ENCODE data around the gene MUC6.

The MUC6 gene

DNA sequence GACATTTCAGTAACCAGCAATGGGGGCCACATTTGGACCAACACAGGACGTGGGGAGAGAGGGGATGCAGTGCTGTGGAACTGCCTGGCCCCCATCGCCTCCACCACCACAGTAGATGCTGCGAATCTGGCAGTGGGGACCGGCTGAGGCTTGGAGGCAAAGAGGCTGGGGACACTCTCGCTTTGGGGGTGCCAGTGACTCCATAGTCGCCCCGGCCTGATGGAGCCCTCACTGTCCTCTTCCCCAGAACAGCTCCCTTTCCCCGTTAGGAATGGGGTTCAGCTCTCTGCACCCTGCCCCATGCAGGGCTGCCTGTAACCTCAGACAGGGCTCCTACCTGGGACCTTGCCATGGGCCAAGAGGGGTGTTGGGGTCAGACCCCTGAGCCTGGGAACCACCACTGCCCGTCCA is 36.3 kb upstream of the MUC6 start:
- no peak for DNase-seq

DNA sequence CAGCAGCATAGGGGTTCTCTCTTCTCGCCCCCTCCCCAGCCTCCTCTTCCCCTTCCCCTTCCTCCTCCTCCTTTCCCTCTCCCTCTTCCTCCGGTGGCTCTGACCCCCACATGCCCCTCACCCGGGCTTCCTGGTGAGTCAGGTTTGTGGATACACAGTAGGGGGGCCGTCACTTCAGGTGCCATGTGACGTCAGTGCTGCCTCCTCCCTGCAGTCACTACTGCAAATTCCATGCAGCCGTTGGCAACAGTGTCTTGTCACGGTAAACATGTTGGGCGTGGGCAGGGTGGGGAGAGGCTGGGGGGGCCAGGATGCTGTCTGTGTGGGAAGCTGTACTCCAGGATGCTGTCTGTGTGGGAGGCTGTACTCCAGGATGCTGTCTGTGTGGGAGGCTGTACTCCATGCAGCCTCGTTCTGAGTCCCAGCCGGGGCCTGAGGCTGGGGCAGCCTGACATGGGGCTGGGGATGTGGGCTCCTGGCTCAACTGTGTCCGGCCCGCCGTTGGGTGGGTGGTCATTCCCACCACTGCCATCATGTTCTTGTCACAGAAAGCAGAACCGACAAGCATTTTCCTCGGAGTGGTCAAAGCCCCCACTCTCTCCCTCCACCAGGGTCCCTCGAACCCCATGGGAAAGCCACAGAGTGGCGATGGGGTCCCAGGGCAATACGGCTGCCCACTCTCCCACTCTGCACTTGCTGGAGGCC is 35.8 kb upstream of the MUC6 start:
- no peak for DNase-seq

DNA sequence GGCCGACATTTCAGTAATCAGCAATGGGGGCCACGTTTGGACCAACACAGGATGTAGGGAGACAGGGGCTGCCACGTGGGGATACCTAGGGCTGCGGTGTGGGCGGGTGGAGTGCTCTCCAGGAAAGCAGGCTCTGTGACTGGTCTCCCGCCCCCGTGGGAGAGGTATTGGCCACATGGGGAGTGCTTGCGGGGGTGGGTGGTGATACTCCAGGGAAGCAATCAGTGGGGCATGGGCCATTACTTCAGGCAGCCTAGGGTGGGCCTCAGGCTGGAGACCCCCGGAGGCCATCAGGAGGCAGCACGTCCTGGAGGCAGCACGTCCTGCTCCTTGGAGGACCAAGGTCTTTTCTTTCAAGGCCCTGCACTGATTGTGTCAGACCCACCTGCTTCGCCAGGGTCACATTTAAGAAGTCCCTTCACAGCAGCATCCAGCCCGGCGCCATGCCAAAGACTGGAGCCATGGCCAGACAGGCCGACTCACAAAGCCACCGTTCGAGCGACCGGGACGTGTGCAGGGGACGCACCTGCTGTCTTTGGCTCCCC is 35.1 kb upstream of the MUC6 start:
- DNase-seq: no peak

DNA sequence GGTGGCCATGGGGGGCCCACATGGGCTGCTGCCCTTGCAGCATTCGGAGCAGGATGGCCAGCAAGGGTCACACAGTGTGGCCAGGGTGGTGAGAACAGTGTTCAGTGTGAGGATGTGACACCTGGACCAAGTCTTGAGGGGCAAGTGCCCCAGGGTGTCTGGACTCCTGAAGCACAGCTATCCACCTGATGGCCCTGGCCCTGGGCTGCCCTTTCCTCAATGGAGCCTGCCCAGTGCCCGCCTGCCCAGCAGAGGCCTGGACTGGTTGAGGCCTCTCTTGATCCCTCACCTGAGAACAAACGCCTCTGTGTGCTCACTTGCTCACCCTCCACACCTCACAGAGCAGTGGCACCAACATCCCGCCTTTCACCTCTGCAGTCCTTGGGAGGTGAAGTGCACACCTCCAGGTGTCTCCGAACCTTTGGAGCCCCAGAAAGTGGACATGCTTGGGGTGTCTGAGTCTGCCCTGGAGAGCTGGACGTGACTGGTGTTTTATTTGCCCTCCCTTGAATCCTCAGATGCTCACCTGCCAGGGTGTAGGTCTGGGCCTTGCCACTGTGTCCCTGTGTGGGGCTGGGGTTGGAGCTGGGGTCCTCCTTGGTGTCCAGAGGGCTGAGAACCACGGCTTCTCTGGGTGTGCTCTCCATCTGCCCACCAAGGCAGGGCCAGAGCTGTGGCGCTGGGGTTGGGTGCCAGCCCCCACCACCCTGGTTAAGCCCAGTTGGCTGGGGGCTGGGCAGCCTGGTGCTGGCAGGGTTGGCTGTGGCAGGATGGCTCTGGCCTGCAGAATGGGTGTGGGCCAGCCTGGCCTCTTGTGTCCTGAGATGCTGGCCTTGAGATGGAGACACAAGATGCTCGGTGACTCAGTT is 34.3 kb upstream of the MUC6 start:
- DNase-seq: no peak

DNA sequence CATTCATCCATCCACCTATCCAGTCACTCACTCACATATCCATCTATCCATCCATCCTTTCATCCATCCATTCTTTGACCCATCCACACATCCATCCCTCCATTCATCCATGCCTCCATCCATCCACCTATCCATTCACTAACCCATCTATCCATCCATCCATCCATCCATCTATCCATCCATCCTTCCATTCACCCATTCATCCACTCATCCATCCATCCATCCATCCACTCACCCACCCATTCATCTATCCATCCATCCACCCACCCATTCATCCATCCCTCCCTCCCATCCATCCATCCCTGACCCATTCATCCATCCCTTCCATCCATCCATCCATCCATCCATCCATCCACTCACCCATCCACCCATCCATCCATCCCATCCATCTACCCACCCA is 33.2 kb upstream of the MUC6 start:
- DNase-seq: no peak

DNA sequence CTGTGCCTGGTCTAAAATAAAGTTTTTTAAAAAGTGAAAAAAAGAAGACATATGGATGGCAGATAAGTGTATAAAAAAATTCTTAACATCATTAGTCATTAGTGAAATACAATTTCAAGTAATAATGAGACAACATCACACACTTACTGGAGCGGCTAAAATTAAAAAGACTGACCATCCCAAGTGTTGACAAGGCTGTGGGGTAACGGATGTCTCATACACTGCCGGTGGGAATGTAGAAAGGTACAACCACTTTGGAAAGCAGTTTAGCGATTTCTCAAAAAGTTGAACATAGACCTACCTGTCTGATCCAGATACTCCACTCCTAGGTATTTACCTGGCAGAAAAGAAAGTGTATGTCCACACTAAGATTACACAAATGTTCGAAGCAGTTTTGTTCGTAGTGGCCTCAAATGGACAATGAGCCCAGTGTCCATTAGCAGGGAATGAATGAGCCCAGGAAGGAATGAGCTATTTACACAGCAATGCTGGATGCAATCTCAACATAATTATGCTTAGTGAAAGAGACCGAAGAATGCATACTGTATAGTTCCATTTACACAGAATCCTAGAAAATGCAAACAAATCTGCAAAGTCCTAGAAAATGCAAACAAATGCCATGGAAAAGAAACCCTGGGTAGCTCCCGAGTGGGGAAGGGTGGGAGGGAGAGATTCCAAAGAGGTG is 31.4 kb upstream of the MUC6 start:
- no peak for DNase-seq

DNA sequence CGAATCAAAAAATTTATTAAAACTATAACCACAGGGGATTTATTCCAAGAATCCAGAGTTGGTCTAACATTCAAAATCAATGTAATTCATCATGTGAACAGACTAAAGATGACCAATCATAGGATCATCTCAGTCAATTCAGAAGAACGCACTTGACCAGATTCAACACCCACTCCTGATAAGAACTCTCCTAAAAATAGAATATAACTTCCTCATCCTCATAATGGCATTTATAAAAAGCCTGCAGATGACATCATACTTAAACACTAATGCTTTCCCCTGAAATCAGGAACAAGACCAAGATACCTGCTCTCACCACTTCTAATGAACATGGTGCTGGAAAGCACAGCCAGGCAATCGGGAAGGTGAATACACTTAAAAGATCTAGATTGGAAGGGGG is 27.6 kb upstream of the MUC6 start:
- DNase-seq: no peak

DNA sequence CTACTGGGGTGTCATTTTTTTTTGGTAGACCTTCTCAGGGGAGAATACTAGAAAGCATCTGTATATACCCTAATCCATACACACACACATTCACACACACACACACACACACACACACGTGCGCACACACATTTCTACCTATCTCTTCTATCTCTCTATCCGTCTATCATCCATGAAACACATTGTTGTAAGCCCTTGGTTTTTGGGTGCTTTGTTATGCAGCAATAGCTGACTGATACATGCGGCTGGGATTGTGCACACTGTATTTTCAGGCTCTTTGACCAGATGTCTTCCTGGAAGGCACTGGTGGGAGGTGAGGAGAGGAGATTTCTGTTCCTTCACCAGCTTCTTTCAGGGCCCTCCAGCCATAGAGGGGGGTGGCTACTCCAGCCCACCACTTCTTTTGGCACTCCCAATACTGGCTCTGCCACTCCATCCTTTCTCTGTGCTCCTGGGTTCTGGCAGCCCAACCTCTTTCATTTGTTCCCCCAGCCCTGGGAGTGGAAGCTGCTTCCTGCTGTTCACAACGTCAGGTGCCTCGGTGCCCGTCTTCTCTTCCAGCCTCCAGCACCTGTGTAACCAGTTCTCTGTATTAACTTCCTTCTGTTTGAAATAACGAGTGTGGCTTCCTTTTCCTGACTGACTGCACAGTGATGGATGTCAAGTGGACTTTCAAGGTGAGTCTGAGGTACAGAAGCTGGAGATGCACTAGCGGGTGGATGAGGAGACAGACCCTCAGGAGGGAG is 25.7 kb upstream of the MUC6 start:
- DNase-seq: no peak

DNA sequence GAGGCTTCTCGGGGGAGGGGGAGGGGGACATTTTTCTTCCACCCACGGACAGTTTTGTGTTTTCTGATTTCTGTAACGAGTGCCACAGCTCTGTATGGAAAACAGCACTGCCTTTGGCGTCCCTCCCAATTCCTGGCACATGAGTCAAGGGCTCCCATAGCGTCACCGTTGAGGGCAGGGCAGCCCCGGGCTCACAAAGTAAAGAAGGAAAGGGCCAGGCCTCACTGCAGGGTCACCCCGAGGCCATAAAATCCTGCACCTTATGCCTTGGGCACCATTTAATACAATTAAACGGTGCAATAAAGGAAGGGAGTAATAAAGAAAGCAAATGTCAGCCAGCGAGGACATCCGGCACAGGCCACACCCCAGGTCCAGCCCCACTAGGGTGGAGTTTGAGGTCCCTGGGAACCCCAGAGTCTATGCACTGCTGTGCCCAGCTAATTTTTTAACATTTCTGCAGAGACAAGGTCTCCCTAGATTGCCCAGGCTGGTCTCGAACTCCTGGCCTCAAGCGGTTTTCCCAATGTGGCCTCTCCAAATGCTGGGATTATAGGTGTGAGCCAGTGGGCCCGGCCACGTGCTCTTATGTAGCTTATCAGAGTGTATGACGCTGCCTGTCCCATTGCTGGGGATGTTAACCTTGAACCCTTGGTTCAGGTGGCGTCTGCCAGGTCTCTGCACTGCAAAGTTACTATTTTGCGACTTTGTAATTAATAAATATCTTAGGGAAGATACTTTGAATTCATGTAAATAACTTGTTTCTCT is 24.5 kb upstream of the MUC6 start:
- no peak for DNase-seq

DNA sequence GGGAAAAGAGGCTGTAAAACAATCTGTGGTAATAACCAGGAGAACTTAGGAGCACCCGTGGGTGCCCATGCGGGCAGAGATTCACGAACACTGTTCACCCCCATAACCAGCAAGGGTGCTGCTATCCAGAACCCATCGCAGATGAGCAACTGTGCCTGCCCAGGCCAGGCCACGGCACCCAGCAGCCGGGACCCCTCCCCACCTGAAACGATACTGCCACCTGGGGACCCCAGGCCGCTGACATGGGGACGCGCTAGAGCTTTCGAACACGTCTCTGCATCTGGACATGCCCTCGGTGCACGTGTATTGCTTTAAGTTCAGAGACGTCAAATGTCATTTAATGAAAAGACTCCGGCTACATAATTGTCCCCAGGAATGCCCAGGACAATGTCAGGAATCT is 23.9 kb upstream of the MUC6 start:
- DNase-seq: no peak

DNA sequence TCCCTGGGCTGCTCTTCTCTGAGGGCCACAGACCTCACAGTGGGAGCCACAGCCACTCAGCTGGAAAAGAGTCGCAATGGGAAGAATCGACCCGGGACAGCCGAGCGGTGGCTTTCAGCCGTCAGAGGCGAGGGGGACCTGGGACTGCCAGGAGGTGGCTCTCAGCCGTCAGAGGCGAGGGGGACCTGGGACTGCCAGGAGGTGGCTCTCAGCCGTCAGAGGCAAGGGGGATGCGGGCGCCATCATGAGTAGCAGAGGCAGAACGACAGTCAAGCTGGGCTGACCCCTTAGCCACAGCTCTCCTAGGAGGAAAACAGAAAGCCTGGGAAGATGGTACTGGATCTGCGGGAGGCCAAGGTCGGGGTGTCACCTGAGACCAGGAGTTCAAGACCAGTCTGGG is 23.2 kb upstream of the MUC6 start:
- no peak for DNase-seq

DNA sequence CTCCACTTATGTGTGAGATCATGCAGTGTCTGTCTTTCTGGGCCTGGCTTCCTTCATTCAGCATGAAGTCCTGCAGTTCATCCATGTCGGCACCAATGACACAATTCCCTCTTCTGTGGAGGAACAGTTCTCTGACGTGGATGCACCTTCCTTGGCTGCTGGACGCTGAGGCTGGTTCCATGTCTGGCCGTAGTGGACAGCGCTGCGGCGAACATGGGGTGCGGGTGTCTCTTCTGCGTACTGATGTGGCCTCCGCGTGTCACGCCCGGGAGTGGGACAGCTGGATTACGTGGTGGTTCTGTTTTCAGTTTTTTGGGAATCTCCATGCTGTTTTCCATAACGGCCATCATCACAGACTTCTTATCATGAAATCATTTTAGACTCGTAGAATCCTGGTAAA is 21.3 kb upstream of the MUC6 start:
- DNase-seq: no peak

DNA sequence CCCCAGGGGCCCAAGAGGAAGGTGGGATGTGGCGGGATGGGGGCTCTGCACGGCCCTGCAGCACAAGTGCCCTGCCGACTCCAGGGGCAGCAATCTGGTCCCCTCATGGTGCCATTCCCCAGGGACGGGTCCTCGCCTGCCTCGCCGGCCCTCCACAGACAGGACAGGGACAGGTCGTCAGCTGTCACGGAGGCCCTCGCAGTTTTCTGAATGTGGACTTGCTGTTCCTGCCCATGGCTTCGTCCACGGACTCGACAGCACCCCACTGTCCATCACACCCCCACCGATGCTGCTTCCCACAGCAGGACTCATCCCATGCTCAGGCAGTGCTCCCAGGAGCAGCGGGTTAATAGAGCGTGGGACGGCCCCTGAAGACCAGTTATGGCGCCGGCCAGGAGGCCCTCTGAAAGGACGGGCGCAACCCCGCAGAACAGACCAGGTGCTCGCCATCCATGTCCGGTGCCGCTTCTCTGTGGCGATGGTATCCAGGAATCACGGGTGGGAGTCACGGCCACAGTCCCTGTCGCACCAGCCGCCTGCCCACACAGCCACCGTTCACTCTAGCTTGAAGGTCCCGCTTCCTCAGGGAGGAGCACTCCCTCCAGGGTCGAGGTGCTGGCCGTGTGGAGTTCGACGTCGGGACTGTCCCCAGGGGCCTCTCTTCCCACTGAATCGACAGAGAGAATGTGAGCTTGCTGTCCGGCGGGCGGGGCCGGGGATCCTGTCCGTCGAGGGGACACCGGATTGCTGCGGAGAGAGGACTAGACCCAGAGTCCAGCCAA is 19.7 kb upstream of the MUC6 start:
- no peak for DNase-seq

DNA sequence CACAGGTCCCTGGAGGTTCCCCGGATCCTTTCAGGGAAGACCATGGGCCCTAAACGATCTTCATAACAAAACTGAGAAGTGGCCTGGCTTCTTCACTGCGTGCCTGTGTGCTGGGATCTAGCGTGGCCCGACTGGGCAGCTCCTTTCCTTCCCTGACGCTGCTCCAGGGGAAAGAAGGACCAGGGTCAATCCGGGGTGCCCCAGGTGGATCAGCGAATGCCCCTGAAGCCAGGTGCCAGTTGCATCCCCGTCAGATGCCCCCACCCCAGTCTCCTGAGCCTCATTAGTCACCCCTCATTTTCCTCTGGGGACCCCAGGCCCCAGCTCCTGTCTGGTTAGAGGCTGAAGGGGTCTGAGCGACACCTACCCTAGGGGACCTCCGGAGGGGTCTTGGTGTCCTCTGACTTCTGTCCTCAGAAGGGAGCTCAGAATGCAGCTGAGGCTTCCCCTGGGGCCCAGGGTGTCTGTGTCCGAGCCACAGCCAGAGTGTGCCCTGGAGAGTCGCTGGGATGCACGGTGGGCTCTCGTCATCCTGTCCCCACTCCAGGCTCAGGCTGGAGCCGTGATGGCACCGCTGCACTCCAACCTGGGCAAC is 18.7 kb upstream of the MUC6 start:
- no peak for DNase-seq

DNA sequence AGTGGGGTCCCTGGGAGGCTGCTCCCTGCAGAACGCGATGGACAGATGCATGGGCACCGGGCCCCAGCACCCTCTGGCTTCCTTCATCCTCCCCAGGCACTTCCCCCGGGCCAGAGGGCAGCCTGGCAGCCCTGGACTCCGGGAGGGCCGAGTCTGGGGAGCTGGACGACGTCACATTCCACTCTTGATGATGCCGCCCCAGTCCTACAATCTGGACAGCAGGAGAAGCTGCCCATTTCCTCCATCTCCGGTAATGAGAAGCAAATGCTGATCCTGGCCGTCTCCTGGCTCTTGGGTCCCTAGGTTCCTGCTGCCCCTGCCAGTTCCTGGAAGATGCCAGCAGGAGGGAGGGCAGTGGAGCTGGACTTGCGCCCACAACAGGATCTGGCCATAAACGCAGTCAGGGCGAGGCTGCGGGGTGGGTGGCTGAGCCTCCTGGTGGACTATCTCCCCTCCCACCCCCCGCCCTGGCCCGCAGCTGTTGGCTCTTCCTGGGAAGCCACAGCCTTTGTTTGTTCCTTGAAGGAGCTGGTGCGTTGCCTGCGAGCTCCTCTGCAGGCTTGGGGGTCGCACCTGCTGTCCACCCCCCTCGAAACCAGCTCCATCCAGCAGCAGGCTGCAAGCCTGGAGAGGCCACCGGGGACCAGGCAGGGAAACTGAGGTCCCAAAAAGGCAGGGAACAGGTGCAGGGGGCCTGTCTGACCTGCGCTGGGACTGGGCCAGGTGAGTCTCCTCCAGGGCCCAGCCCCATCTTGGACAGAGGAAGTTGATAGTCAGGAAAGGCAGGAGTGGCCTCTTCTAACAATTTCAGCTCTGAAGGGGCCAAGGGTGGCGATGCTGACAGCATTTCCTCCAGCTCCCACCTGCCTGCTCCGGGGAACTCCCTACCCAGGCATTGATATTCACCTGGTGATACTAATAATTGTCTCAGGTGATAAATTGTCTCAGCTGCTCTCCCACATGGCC is 17.9 kb upstream of the MUC6 start:
- no peak for DNase-seq

DNA sequence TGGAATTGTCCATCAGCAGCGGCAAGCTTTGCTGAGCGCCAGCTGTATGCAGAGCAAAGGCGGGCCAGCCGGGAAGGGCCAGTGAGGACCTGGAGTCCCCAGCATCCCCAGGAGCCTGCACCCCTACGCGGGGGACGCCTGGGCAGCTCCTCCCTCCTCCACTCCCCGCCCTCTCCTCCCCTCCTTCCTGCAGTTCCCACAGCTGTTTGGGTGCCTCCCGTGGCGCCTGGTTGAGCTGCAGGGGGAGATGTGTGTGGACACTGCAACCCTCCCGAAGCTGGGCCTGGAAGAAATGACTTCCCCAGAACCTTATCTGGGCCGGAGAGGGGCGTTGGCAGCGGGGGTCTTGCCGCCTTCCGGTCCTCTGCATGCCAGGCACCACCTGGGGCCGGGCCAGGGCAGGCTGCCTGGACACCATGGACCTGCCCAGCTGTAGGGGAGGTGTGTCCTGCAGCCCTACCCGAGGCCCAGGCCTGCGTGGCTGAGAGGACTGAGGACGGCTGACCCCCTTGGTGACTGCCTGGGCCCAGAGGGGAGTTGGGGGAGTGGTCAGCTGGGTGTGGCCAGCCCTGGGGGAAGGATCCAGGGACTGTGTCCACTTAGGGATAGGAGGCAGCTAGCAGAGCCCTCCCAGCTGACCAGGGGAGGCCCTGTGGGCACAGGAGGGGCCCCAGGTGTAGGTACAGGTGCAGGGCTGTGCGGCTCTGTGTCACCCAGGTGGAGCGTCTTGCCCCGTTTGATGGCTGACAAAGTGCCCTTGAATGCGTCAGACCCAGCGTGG is 16.8 kb upstream of the MUC6 start:
- no peak for DNase-seq

DNA sequence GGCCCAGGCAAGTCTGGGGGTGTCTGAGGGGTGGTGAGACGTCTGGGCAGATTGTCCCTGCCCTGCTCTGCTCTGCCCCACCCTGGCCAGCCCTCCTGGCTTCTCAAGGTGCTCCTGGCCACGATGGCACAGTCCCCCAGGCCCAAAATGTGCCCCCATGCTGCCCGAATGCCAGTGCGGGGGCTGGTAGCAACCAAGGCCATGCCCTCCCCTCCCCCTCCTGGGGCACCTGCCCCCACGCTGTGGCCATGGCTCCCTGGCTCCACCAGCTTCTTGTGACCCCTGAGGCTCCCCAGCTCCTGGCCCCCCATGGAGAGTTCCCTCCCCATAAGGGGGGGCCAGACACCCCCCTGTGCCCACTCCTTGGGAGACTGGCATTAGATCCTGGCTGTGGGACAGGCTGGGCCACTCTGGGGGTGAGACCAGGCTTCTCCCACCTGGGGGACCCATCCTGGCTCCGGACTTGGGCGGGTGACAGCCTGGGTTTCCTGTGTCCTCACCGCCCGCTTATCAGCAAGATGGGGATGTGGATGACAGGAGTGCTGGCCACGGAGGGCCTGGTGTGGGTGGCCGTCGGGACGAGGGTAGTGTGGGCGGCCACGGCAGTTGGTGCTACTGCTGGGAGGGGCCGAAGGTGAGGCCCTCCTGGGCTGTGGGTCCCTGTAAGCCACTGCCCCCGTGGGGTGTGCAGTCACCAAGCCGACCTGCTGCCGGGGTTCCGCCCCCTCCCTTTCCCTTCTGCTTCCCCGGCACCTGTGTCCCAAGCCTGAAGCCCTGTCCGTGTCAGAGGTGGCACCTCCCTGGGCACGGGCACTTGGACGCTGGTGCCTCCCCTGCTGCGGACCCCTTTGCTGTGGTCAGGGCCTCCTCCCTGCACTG is 15.9 kb upstream of the MUC6 start:
- no peak for DNase-seq
